GM20000 (cell line): ENCODE results near the gene PRPF38B.

ENCODE experiments used
- DNase-seq: peaks from one replicate; pipeline ENCODE4 v3.0.0; 2012; ENCODE audit warnings: low spot score
- TF ChIP-seq, protein P1 (sequence below): IDR thresholded peaks from 2 replicates; pipeline ENCODE4 v1.5.1; 2012; ENCODE audit warnings: mild to moderate bottlenecking, control low read depth; ENCODE audit errors: extremely low read depth, missing control alignments

The PRPF38B gene

DNA sequence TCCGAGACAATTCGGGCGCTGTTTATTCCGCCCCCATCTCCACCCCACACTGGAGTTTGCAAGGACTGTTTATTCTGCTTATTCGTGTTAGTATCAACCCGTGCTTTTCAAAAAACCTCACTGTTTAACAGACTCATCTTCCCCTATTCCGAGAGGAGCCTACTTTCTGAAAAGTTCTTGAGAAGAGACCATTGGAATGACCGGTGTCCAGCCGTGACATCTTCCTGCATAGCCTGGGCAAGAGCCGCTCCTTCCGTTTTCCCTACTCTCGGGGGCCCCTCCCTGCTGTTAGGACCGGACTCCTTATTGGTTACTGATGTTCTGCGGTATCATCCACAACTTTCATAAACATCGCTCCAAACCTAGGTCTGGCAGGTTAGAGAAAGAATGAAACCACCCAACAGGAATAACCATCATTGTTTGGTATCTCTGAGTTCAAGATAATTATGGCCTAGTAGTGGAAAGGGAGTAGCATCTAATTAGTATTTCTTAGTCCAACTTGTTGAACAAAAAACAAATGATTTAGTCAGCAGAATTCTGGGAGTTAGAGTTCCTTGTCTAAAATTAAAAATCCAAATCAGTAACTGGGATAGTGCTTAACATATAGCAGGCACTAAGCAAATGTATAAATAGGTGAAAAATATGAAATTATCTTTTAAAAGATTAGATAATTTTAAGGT lies 55.2 kb downstream of the PRPF38B start:
- peak; percentile 39 for DNase-seq
- TF ChIP-seq, protein P1, sequence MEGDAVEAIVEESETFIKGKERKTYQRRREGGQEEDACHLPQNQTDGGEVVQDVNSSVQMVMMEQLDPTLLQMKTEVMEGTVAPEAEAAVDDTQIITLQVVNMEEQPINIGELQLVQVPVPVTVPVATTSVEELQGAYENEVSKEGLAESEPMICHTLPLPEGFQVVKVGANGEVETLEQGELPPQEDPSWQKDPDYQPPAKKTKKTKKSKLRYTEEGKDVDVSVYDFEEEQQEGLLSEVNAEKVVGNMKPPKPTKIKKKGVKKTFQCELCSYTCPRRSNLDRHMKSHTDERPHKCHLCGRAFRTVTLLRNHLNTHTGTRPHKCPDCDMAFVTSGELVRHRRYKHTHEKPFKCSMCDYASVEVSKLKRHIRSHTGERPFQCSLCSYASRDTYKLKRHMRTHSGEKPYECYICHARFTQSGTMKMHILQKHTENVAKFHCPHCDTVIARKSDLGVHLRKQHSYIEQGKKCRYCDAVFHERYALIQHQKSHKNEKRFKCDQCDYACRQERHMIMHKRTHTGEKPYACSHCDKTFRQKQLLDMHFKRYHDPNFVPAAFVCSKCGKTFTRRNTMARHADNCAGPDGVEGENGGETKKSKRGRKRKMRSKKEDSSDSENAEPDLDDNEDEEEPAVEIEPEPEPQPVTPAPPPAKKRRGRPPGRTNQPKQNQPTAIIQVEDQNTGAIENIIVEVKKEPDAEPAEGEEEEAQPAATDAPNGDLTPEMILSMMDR = no peak

- no peak for DNase-seq
- TF ChIP-seq, protein P1 = no peak
Observed at GRCh38 chr1:108747898-108748297, 55.8 kb downstream of the PRPF38B start.

DNA sequence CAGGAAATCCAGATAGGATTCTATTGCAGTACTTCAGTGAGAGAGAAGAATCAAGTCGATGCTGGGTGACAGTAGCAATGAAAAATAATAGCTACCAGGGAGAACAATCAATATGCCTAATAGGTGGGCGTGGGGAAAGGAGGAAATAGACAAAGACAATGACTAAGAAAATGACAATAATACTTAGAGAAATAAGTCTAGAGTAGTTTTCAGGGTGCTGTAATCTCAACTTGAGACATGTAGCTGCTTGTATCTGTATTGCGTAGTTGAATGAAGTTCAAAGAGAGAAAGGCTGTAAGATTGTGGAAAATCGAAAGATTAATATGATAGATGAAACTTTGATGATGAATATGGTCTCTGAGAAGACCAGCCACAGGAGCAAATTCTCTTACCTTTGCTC lies 57.0 kb downstream of the PRPF38B start:
- TF ChIP-seq, protein P1 = no peak
- DNase-seq = no peak

DNA sequence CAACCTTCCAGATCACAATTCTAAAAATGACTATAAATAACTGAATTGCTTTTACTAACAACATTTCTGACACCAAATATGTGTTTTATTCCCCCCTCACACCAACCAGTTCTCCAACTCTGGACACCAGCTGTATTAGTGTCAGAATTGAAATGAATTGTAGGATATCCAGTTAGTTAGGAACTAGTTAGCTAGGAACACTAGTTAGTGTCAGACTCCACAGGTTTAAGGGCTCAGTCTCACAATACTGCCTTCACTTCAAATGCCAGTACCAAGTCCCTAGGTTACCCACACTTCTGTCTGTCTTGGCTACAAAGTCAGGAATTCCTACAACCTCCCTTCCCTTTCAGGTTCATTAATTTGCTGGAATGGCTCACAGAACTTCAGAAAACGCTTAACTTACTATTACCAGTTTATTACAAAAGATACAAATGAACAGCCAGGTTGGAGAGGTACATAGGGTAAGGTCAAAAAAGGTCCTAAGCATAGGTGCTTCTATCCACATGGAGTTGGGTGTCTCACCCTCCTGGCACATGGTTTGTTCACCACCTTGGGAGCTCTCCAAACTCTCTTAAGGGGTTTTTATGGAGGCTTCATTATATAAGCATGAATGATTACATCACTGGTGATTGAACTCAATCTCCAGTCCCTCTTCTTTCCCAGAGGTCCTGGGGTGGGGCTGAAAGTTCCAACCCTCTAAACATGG lies 58.5 kb downstream of the PRPF38B start:
- DNase-seq = no peak
- TF ChIP-seq, protein P1 = no peak
